T-helper 17 cell (primary cell): ENCODE results near the gene HTR2B. TPM values are rescaled to one million over a fixed set of nuclear protein-coding genes. Genes with fewer than 3 reads are reported as not detected.

Source experiments
- ATAC-seq: fragments of 150-1000 bp; cut with Tn5 transposase; 2 replicates; pipeline ENCODE4 v1.10.0; 2021; ENCODE audit warnings: mild to moderate bottlenecking, moderate library complexity
- DNase-seq, 3 donors: peaks; one replicate each; pipeline versions ENCODE4 v3.0.0 to v3.0.0-alpha.2; 2020 to 2021
- H3K9me3 ChIP-seq: one replicate; pipeline ENCODE4 v1.7.0; 2013; ENCODE audit warnings: low read length, mild to moderate bottlenecking; ENCODE audit not compliant: control insufficient read depth, poor library complexity, severe bottlenecking
- H3K27ac Mint-ChIP-seq: one replicate; pipeline ENCODE4 v1.8.0; 2022; ENCODE audit warnings: mild to moderate bottlenecking, moderate library complexity, mixed read lengths
- H3K27me3 Mint-ChIP-seq: one replicate; pipeline ENCODE4 v1.8.0; 2022; ENCODE audit warnings: mixed read lengths
- H3K36me3 Mint-ChIP-seq: one replicate; pipeline ENCODE4 v1.8.0; 2022; ENCODE audit warnings: low read depth, mixed read lengths
- H3K4me1 Mint-ChIP-seq: one replicate; pipeline ENCODE4 v1.8.0; 2022; ENCODE audit warnings: mild to moderate bottlenecking, mixed read lengths
- H3K4me3 Mint-ChIP-seq: one replicate; pipeline ENCODE4 v1.8.0; 2022; ENCODE audit warnings: mild to moderate bottlenecking, moderate library complexity, mixed read lengths
- total RNA-seq, 4 donors: library from RNA in 2 of 4; stranded (reverse) in 2 of 4; gene quantifications; one replicate each; pipeline ENCODE4 v1.2.3 and lab custom pipeline; 2022 to 2026

The HTR2B gene
- total RNA-seq (not detected), total RNA-seq (lab: John Stamatoyannopoulos, UW) (0.12 to 1.1 reads per million in 2 donors)

GRCh38 chr2:231124838-231125568 is at the start of gene HTR2B:
TSS of gene HTR2B (minus strand) at chr2:231125042. CDS start at chr2:231123764, 1,278 bp downstream.
- Mint-ChIP-seq H3K36me3 (peaks cover 2% of the 10 kb centered on the region), H3K27ac (peak within 1 kb of the TSS; percentile 82), H3K4me1 (peaks cover 16% of the 10 kb centered on the region), H3K27me3 (no peaks in the 10 kb centered on the region), H3K4me3 (peak within 1 kb of the TSS; percentile 62)
- ATAC-seq (peak; percentile 32), DNase-seq (no peak)
- H3K9me3 ChIP-seq = no peaks in the 10 kb centered on the region

DNA sequence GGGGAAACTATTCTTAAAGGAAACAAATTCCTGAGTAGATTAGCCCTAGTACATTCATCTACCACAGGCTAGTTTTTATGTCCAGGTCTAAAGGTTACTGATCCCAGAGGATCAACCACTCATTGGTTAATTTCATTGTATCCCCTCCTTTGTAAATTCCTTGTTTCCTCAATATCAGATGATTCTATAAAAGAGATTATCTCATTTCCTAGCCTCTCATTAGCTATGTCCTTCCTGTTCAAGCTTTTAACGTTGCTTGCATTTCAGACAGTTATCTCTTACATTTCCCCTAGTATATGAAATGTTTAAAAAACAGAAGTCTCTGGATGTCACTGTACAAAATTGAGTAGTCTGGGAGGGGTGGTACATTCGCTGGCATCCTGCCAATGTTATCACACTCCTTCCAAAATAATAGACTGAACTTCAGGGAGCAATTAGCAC is 49.4 kb upstream of the HTR2B start:
- no peak overlapping the region for H3K27ac Mint-ChIP-seq
- H3K4me1 Mint-ChIP-seq = no peaks in the 10 kb centered on the region
- H3K36me3 Mint-ChIP-seq = peaks cover 9% of the 10 kb centered on the region
- H3K9me3 ChIP-seq = no peaks in the 10 kb centered on the region
- no peak overlapping the region for H3K4me3 Mint-ChIP-seq
- ATAC-seq (no peak), DNase-seq (no peak)
- H3K27me3 Mint-ChIP-seq = no peaks in the 10 kb centered on the region

DNA sequence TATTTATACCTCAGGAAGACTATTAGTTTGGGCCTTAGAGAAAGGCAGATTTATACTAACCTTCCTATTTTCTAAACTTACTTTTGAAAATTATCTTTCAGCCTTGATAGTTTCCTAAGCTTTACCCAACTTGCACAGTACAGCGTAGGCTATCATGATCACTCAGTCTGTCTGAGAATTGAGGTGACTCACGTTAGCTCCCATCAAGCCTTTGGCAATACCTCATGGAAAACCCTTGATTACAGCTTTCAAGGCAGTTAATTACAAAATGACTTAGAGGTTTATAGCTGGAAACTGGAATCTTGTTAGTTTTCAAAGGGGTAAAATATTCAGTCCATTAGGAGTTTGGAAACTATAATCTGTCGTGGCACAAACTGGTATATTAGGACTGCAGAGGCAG is 47.2 kb upstream of the HTR2B start:
- Mint-ChIP-seq H3K27me3 (no peaks in the 10 kb centered on the region), H3K36me3 (peaks cover 13% of the 10 kb centered on the region), H3K4me1 (peaks cover 3% of the 10 kb centered on the region), H3K27ac (no peak overlapping the region), H3K4me3 (no peak overlapping the region)
- ATAC-seq (no peak), DNase-seq (no peak)
- H3K9me3 ChIP-seq = no peaks in the 10 kb centered on the region

GRCh38 chr2:231170055-231170454 is 45.2 kb upstream of the HTR2B start:
- peaks cover 19% of the 10 kb centered on the region for H3K36me3 Mint-ChIP-seq
- no peak for ATAC-seq
- peaks cover 7% of the 10 kb centered on the region for H3K4me1 Mint-ChIP-seq
- no peak overlapping the region for H3K27ac Mint-ChIP-seq
- no peak overlapping the region for H3K4me3 Mint-ChIP-seq
- no peaks in the 10 kb centered on the region for H3K9me3 ChIP-seq
- no peak for DNase-seq
- no peaks in the 10 kb centered on the region for H3K27me3 Mint-ChIP-seq

- ATAC-seq (no peak), DNase-seq (no peak)
- Mint-ChIP-seq H3K27me3 (no peaks in the 10 kb centered on the region), H3K27ac (no peak overlapping the region), H3K36me3 (peaks cover 17% of the 10 kb centered on the region), H3K4me1 (peaks cover 7% of the 10 kb centered on the region), H3K4me3 (no peak overlapping the region)
- H3K9me3 ChIP-seq = no peaks in the 10 kb centered on the region
Observed at GRCh38 chr2:231169488-231169887, 44.6 kb upstream of the HTR2B start.

- peaks cover 17% of the 10 kb centered on the region for H3K36me3 Mint-ChIP-seq
- H3K4me1 Mint-ChIP-seq = peaks cover 7% of the 10 kb centered on the region
- peak overlapping the region; percentile 61 for H3K27ac Mint-ChIP-seq
- no peak for DNase-seq
- H3K9me3 ChIP-seq = no peaks in the 10 kb centered on the region
- ATAC-seq = no peak
- no peak overlapping the region for H3K4me3 Mint-ChIP-seq
- no peaks in the 10 kb centered on the region for H3K27me3 Mint-ChIP-seq
Observed at GRCh38 chr2:231168460-231169139, 43.8 kb upstream of the HTR2B start.

- Mint-ChIP-seq H3K4me1 (peaks cover 7% of the 10 kb centered on the region), H3K27me3 (no peaks in the 10 kb centered on the region), H3K27ac (peak overlapping the region; percentile 61), H3K36me3 (peaks cover 19% of the 10 kb centered on the region), H3K4me3 (no peak overlapping the region)
- no peaks in the 10 kb centered on the region for H3K9me3 ChIP-seq
- no peak for DNase-seq
- no peak for ATAC-seq
Observed at GRCh38 chr2:231167745-231168459, 43.1 kb upstream of the HTR2B start.

GRCh38 chr2:231163414-231164095 is 38.7 kb upstream of the HTR2B start:
- Mint-ChIP-seq H3K4me3 (no peak overlapping the region), H3K27ac (no peak overlapping the region), H3K36me3 (peaks cover 14% of the 10 kb centered on the region), H3K4me1 (peaks cover 21% of the 10 kb centered on the region), H3K27me3 (no peaks in the 10 kb centered on the region)
- DNase-seq = no peak
- no peaks in the 10 kb centered on the region for H3K9me3 ChIP-seq
- no peak for ATAC-seq

GRCh38 chr2:231163011-231163410 is 38.2 kb upstream of the HTR2B start:
- Mint-ChIP-seq H3K27me3 (no peaks in the 10 kb centered on the region), H3K36me3 (peaks cover 13% of the 10 kb centered on the region), H3K27ac (no peak overlapping the region), H3K4me3 (no peak overlapping the region), H3K4me1 (peaks cover 21% of the 10 kb centered on the region)
- no peak for DNase-seq
- no peaks in the 10 kb centered on the region for H3K9me3 ChIP-seq
- ATAC-seq = no peak

DNA sequence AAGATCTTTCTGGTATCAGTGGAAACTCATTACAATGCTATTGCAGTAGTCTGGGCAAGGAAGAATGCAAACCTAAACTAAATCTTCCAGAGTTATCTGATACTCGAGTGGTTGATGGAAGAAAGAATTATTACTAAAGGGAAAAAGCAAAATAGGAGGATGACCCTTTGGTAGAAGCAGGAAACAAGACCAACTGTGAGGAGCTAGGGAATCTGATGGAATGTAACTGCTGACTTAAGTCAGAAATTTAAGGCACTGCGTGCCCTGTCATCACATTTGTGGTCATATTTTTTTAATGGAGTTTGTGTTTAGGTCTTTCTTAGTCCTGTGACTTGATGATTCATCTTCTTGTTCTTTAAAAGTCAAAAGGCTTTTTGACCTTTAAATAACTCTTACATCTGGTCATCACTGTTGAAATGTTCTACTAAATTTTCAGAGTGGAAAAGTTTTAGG is 37.1 kb upstream of the HTR2B start:
- ATAC-seq (no peak), DNase-seq (no peak)
- peaks cover 10% of the 10 kb centered on the region for H3K36me3 Mint-ChIP-seq
- peak overlapping the region; percentile 11 for H3K27ac Mint-ChIP-seq
- no peaks in the 10 kb centered on the region for H3K27me3 Mint-ChIP-seq
- H3K4me1 Mint-ChIP-seq = peaks cover 17% of the 10 kb centered on the region
- no peak overlapping the region for H3K4me3 Mint-ChIP-seq
- H3K9me3 ChIP-seq = no peaks in the 10 kb centered on the region

DNA sequence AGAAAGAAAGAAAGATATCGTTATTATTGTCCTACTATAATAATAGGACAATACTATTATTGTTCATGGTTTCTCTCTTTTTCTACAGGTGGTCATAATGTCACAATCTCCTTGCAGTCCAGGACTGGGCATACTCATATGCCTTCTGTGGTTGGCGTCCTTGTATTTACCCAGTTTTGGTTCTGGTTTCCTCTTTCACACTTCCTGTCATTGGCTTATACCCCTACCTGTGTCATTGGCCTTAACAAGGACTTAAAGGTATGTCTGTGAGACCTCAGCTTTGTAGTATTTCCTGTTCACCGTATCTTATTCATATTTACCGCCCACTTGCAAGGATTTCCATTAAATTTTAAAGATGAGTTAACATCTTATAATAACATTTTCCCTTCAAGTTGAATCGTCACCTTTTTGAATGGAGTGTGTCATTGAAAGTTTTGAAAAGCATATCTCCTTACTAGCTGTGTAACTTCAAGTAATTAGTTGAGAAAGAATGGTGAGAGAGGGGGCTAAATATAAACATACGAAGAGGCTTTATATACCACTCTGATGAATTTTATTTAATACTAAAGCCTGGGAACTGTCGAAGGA is 36.5 kb upstream of the HTR2B start:
- ATAC-seq = no peak
- H3K27ac Mint-ChIP-seq = peak overlapping the region; percentile 11
- no peak overlapping the region for H3K4me3 Mint-ChIP-seq
- H3K27me3 Mint-ChIP-seq = no peaks in the 10 kb centered on the region
- H3K9me3 ChIP-seq = no peaks in the 10 kb centered on the region
- H3K4me1 Mint-ChIP-seq = peaks cover 13% of the 10 kb centered on the region
- H3K36me3 Mint-ChIP-seq = peaks cover 4% of the 10 kb centered on the region
- DNase-seq = no peak

DNA sequence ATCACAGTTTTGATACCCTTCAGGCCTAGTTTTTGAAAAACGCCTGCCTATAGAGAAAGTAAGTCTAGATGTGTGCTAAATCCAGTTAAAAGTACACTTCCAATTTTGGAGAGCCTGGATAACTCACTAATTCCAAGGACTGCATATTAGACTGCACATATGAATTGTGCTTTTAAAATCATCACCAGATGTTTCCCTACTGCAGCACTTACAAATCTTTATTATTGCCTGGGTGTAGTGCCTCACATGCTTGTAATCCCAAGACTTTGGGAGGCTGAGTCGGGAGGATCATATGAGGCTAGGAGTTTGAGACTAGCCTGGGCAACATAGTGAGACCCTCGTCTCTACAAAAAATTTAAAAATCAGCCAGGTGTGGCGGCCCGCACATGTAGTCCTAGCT is 35.9 kb upstream of the HTR2B start:
- no peaks in the 10 kb centered on the region for H3K9me3 ChIP-seq
- H3K4me3 Mint-ChIP-seq = no peak overlapping the region
- DNase-seq (no peak), ATAC-seq (no peak)
- no peaks in the 10 kb centered on the region for H3K27me3 Mint-ChIP-seq
- H3K4me1 Mint-ChIP-seq = peaks cover 13% of the 10 kb centered on the region
- no peak overlapping the region for H3K27ac Mint-ChIP-seq
- H3K36me3 Mint-ChIP-seq = peaks cover 2% of the 10 kb centered on the region
